H9 (cell line): ENCODE measurements around the gene CD3G. TPM values are rescaled to one million over a fixed set of nuclear protein-coding genes. Genes with fewer than 3 reads are reported as not detected.

Source experiments
- DNase-seq: peaks from one replicate; pipeline ENCODE4 v3.0.0-alpha.2; 2017
- H2AFZ ChIP-seq: one replicate; pipeline ENCODE4 v1.6.1; 2013; ENCODE audit warnings: mild to moderate bottlenecking, low read length, control low read depth, moderate library complexity
- H2AK5ac ChIP-seq: 2 replicates; pipeline ENCODE4 v1.6.1; 2013; ENCODE audit warnings: low read length, control low read depth, mixed read lengths; ENCODE audit not compliant: insufficient read length
- H2BK120ac ChIP-seq: one replicate; pipeline ENCODE4 v1.6.1; 2013; ENCODE audit warnings: low read depth, mild to moderate bottlenecking, low read length, control low read depth, inconsistent platforms; ENCODE audit not compliant: poor library complexity, severe bottlenecking
- H2BK12ac ChIP-seq: 2 replicates; pipeline ENCODE4 v1.6.1; 2013; ENCODE audit warnings: low read length, control low read depth, mixed read lengths, low read depth; ENCODE audit not compliant: insufficient read length
- H2BK15ac ChIP-seq: 2 replicates; pipeline ENCODE4 v1.6.1; 2013; ENCODE audit warnings: low read depth, low read length, control low read depth
- H2BK20ac ChIP-seq: one replicate; pipeline ENCODE4 v1.6.1; 2013; ENCODE audit warnings: low read depth, mild to moderate bottlenecking, low read length, control low read depth, inconsistent platforms; ENCODE audit not compliant: poor library complexity, severe bottlenecking
- H2BK5ac ChIP-seq: 2 replicates; pipeline ENCODE4 v1.6.1; 2013; ENCODE audit warnings: low read length, control low read depth, mixed read lengths; ENCODE audit not compliant: insufficient read length
- H3K14ac ChIP-seq: 2 replicates; pipeline ENCODE4 v1.6.1; 2013; ENCODE audit warnings: low read length, control low read depth; ENCODE audit not compliant: insufficient read depth
- H3K18ac ChIP-seq: 2 replicates; pipeline ENCODE4 v1.6.1; 2013; ENCODE audit warnings: low read depth, mild to moderate bottlenecking, mixed read lengths, low read length, control low read depth; ENCODE audit not compliant: insufficient read length
- H3K23ac ChIP-seq: 2 replicates; pipeline ENCODE4 v1.6.1; 2013; ENCODE audit warnings: low read length, control low read depth, mixed read lengths, low read depth; ENCODE audit not compliant: insufficient read length
- H3K23me2 ChIP-seq: 2 replicates; pipeline ENCODE4 v1.6.1; 2013; ENCODE audit warnings: low read depth, mild to moderate bottlenecking, mixed read lengths, low read length, control low read depth; ENCODE audit not compliant: insufficient read length, poor library complexity, severe bottlenecking
- H3K27ac ChIP-seq: 2 replicates; pipeline ENCODE4 v1.5.1; 2013; ENCODE audit warnings: low read length, control low read depth, mixed read lengths, low read depth; ENCODE audit not compliant: insufficient read length
- H3K27me3 ChIP-seq: 2 replicates; pipeline ENCODE4 v1.6.1; 2013; ENCODE audit warnings: low read length, control low read depth, inconsistent platforms; ENCODE audit not compliant: insufficient read depth
- H3K4ac ChIP-seq: 2 replicates; pipeline ENCODE4 v1.6.1; 2013; ENCODE audit warnings: low read depth, mild to moderate bottlenecking, control low read depth, inconsistent platforms, low read length, moderate library complexity
- H3K4me1 ChIP-seq: 2 replicates; pipeline ENCODE4 v1.6.1; 2013; ENCODE audit warnings: low read length, control low read depth, inconsistent platforms; ENCODE audit not compliant: insufficient read depth
- H3K4me2 ChIP-seq: 2 replicates; pipeline ENCODE4 v1.6.1; 2013; ENCODE audit warnings: low read length, control low read depth, mixed read lengths; ENCODE audit not compliant: insufficient read length, insufficient read depth
- H3K56ac ChIP-seq: 2 replicates; pipeline ENCODE4 v1.6.1; 2013; ENCODE audit warnings: low read depth, mild to moderate bottlenecking, mixed read lengths, low read length, control low read depth; ENCODE audit not compliant: insufficient read length
- H3K79me1 ChIP-seq: 2 replicates; pipeline ENCODE4 v1.6.1; 2013; ENCODE audit warnings: low read depth, mild to moderate bottlenecking, moderate library complexity, low read length, control low read depth, inconsistent platforms; ENCODE audit not compliant: insufficient read depth, poor library complexity, severe bottlenecking
- H3K79me2 ChIP-seq: 2 replicates; pipeline ENCODE4 v1.6.1; 2013; ENCODE audit warnings: low read length, control low read depth, inconsistent platforms; ENCODE audit not compliant: insufficient read depth
- H3K9ac ChIP-seq: 2 replicates; pipeline ENCODE4 v1.6.1; 2013; ENCODE audit warnings: low read length, control low read depth, mixed read lengths; ENCODE audit not compliant: insufficient read length; ENCODE audit errors: extremely low read depth
- H3K9me3 ChIP-seq: one replicate; pipeline ENCODE4 v1.6.1; 2013; ENCODE audit warnings: low read depth, low read length, inconsistent platforms; ENCODE audit not compliant: control insufficient read depth
- H3T11ph ChIP-seq: one replicate; pipeline ENCODE4 v1.6.1; 2013; ENCODE audit warnings: mild to moderate bottlenecking, low read length, control low read depth, inconsistent platforms
- H4K20me1 ChIP-seq: one replicate; pipeline ENCODE4 v1.6.1; 2013; ENCODE audit not compliant: control insufficient read depth, insufficient read length, insufficient read depth
- H4K5ac ChIP-seq: 2 replicates; pipeline ENCODE4 v1.6.1; 2013; ENCODE audit warnings: low read depth, mild to moderate bottlenecking, mixed read lengths, low read length, control low read depth; ENCODE audit not compliant: insufficient read length
- H4K8ac ChIP-seq: replicated peaks from 2 replicates; pipeline ENCODE4 v1.6.1; 2013; ENCODE audit warnings: low read length, control low read depth, mixed read lengths, low read depth; ENCODE audit not compliant: insufficient read length
- H4K91ac ChIP-seq: 2 replicates; pipeline ENCODE4 v1.6.1; 2013; ENCODE audit warnings: low read depth, mild to moderate bottlenecking, moderate library complexity, mixed read lengths, low read length, control low read depth; ENCODE audit not compliant: insufficient read length
- H3K27ac Mint-ChIP-seq, 3 experiments: 2 replicates in 2 of 3; 3 replicates in 1 of 3; pipeline ENCODE4 v1.8.0; 2020 to 2021; ENCODE audit warnings: mixed read lengths in 3 of 3, mild to moderate bottlenecking in 1 of 3, moderate library complexity in 1 of 3
- H3K27me3 Mint-ChIP-seq: 2 replicates; pipeline ENCODE4 v1.8.0; 2021; ENCODE audit warnings: low read depth, mild to moderate bottlenecking, moderate library complexity, mixed read lengths
- H3K36me3 Mint-ChIP-seq, 3 experiments: 2 replicates in 2 of 3; 3 replicates in 1 of 3; pipeline ENCODE4 v1.8.0; 2020 to 2021; ENCODE audit warnings: low read depth in 3 of 3, mixed read lengths in 3 of 3; ENCODE audit not compliant: insufficient read depth in 1 of 3
- H3K4me1 Mint-ChIP-seq, 2 experiments: 2 replicates each; pipeline ENCODE4 v1.8.0; 2020; ENCODE audit warnings: mixed read lengths in 2 of 2
- H3K4me3 Mint-ChIP-seq, 2 experiments: 2 replicates in 1 of 2; 3 replicates in 1 of 2; pipeline ENCODE4 v1.8.0; 2020 to 2021; ENCODE audit warnings: mild to moderate bottlenecking in 2 of 2, mixed read lengths in 2 of 2, moderate library complexity in 1 of 2
- H3K9me3 Mint-ChIP-seq, 2 experiments: 2 replicates in 1 of 2; 3 replicates in 1 of 2; pipeline ENCODE4 v1.8.0; 2020; ENCODE audit warnings: mild to moderate bottlenecking in 2 of 2, mixed read lengths in 2 of 2, moderate library complexity in 1 of 2
- WGBS: extraction: QIAGEN DNeasy Blood & Tissue Kit; methylation state at CpG from one replicate; pipeline ENCODE4 v1.1.7; 2013; ENCODE audit warnings: missing lambda C conversion rate, low lambda C conversion rate, mixed read lengths; ENCODE audit not compliant: insufficient read length; ENCODE audit errors: extremely low coverage; 5-methylcytosine and 5-hydroxymethylcytosine counted together
- total RNA-seq: library from RNA; stranded (reverse); gene quantifications from 2 replicates; pipeline ENCODE4 v1.2.1, GENCODE V29; 2021
- TF ChIP-seq, protein P1 (sequence below): fragments of 200-600 bp; sonication (generic); conservative IDR thresholded peaks from 3 replicates; pipeline ENCODE4 v1.8.0; 2021; ENCODE audit warnings: antibody characterized with exemption, mild to moderate bottlenecking

Gene CD3G
- total RNA-seq, 1 experiment from 2014 or later, result not detected

DNA sequence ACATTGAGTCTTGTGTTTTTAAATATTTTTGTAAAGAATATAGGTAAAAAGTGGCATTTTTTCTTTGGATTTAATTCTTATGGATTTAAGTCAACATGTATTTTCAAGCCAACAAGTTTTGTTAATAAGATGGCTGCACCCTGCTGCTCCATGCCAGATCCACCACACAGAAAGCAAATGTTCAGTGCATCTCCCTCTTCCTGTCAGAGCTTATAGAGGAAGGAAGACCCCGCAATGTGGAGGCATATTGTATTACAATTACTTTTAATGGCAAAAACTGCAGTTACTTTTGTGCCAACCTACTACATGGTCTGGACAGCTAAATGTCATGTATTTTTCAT is 39.9 kb upstream of the CD3G start:
- no peak for DNase-seq
- Histone ChIP-seq H3K9ac (no peak overlapping the region), H2AFZ (no peak overlapping the region), H3K14ac (no peak overlapping the region), H3K79me2 (no peaks in the 10 kb centered on the region), H2BK5ac (no peak overlapping the region), H3T11ph (no peak overlapping the region), H3K27ac (no peak overlapping the region), H2BK120ac (no peak overlapping the region), H4K8ac (no peak overlapping the region), H3K23me2 (no peaks in the 10 kb centered on the region), H3K18ac (no peak overlapping the region), H3K9me3 (no peaks in the 10 kb centered on the region), H2BK15ac (no peak overlapping the region), H4K5ac (no peak overlapping the region), H4K91ac (no peak overlapping the region), H3K56ac (no peak overlapping the region), H3K4me1 (no peaks in the 10 kb centered on the region), H2BK20ac (no peak overlapping the region), H3K23ac (no peak overlapping the region), H3K4ac (no peak overlapping the region), H2AK5ac (no peak overlapping the region), H3K79me1 (no peaks in the 10 kb centered on the region), H3K4me2 (no peak overlapping the region), H3K27me3 (no peaks in the 10 kb centered on the region), H2BK12ac (no peak overlapping the region), H4K20me1 (no peaks in the 10 kb centered on the region)
- no CpG with 5 or more reads among the region's 1 CpG for WGBS
- Mint-ChIP-seq H3K27me3 (peaks cover 38% of the 10 kb centered on the region), H3K4me3 (no peak overlapping the region), H3K9me3 (no peaks in the 10 kb centered on the region), H3K36me3 (no peaks in the 10 kb centered on the region), H3K27ac (no peak overlapping the region), H3K4me1 (peaks cover 3 to 4% of the 10 kb centered on the region in 2 experiments)
- TF ChIP-seq, protein P1, sequence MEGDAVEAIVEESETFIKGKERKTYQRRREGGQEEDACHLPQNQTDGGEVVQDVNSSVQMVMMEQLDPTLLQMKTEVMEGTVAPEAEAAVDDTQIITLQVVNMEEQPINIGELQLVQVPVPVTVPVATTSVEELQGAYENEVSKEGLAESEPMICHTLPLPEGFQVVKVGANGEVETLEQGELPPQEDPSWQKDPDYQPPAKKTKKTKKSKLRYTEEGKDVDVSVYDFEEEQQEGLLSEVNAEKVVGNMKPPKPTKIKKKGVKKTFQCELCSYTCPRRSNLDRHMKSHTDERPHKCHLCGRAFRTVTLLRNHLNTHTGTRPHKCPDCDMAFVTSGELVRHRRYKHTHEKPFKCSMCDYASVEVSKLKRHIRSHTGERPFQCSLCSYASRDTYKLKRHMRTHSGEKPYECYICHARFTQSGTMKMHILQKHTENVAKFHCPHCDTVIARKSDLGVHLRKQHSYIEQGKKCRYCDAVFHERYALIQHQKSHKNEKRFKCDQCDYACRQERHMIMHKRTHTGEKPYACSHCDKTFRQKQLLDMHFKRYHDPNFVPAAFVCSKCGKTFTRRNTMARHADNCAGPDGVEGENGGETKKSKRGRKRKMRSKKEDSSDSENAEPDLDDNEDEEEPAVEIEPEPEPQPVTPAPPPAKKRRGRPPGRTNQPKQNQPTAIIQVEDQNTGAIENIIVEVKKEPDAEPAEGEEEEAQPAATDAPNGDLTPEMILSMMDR, result no peak
